ENCODE results near the gene BST2.

The BST2 gene, protein sequence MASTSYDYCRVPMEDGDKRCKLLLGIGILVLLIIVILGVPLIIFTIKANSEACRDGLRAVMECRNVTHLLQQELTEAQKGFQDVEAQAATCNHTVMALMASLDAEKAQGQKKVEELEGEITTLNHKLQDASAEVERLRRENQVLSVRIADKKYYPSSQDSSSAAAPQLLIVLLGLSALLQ

DNA sequence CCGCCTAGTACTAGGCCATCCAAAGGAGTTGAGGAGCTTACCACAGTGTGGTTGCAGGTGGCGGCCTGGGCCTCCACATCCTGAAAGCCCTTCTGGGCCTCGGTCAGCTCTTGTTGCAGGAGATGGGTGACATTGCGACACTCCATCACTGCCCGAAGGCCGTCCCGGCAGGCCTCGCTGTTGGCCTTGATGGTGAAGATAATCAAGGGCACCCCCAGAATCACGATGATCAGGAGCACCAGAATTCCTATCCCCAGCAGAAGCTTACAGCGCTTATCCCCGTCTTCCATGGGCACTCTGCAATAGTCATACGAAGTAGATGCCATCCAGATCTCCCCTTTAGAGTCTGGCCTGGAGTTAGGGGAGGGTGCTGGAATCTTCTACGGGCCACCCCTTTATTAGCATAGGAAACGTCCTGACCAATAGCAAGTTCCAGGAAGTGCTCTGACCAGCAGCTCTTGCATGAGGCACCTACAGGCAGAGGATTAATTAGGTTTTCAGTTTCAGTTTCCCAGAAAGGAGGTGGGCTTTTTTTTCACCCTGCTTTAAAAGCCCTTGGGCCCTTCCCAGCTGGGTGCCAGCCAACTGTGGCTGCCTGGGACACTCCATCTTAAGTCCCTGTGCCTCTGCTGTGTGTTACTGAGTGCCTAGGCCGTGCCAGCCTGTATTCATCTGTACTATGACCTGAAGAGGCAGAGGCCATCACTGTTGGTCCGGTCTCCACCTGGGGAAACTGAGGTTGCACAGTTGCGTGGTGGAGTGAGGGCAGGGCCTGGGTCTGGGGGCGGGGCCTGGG, at the start of gene BST2:
Gene BST2 (minus strand): TSS at position 381 of the 796 bp plus-strand sequence. CDS start 55 bp downstream, at position 326.
- peak; percentile 96 for FAIRE-seq

DNA sequence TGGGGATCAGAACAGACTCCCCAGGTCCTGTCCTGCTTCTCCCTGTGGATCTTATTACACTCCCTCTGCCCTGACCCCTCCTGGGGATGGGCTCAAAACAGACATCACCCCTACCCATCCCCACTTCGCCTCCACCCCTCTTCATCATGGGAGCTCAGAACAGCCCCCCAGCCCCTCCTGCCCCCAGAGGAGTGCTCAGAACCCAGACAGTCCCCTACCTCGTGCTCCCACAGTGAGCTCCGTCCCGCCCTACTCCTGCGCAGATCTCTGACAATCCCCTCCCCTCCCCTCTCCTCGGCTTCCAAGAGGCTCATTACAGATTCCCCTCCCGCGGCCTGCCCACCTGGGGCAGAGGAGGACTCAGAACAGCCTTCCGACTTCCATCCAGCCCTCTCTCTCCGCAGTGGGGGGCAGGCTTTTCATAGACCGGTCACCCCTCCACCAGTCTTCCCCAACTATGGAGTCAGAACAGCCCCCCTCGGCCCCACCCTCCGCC, 49.2 kb upstream of the BST2 start:
- no peak for FAIRE-seq

DNA sequence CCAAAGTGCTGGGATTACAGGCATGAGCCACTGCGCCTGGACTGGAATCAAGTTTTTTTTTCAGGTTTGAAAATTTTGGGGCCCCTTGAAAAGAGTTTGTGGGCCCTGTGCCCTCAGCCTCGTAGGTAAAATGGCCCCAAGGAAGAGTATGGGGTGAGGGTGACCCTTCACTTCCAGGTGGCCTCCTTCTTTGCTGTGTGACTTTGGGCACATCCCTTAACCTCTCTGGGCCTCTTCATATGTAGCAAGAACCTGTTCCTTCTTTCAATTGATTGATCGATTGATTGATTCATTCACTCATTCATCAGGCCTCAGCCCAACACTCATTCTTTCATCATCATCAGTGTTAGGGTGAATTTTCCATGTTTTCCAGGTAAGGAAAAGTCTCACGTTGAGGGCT, 46.4 kb upstream of the BST2 start:
- FAIRE-seq = no peak

DNA sequence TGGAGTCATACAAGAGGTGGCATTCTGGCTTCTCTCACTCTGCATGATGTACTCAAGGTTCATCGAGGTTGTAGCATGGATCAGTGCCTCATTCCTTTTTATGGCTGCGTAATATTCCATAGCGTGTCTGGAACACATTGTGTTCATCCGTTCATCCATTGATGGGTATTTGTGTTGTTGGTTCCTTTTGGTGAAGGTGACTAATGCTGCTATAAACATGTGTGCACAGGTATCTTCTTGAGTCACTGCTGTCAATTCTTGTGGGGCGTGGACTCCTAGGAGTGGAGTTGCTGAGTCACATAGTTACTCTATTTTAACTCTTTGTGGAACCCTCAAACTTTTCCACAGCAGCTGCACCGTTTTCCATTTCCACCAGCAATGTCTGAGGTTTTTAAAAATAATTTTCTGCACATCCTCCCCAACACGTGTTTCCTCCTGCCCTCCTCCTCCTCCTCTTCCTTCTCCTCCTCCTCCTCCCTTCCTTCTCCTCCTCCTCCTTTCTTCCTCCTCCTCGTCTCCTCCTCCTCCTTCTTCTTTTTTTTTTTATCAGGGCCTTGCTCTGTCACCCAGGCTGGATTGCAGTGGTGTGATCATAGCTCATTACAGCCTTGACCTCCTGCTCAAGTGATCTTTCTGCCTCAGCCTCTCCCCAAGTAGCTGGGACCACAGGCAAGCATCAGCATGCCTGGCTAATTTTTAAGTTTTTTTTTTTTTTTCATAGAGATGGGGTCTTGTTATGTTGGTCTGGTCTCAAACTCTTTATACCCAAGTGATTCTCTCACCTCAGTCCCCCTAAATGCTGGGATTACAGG, 45.0 kb upstream of the BST2 start:
- no peak for FAIRE-seq

DNA sequence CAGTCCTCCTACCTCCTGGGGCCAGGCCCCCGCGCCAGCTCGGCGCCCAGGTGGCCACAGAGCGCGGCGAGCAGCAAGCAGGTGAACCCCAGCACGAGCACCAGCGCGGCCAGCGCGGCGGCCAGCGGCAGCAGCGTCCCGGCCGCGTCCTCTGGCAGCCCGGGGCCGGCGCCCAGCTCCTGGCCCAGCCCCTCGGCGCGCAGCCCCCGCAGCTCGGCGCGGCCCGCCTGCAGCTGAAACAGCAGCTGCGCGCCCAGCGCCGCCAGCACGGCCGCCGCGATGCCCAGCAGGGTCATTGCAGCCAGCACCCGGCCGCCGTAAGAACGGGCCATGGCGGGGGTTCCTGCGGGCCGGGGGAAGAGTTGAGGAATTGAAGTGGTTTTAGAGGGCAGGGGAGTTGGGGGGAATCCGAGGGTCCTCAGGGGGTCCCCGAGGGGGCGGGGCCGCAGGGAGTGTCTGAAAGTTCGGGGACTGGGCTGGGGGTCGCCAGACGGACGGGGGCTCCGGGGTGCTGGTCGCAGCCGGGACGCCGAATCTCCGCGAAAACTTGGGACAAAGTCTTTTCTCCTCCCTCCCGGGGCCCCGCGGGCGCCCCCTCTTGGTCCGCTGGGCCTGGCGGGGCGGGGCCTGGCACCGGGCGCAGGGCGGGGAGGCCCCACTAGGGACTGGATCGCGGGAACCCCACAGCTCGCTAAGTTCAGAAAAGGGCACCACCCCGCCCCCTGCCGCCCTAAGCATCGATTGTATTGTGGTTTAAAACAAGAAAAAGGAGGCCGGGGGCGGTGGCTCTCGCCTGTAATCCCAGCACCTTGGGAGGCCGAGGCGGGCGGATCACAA, 42.9 kb upstream of the BST2 start, which contains the start of gene TMEM221:
Gene TMEM221 (minus strand): TSS at position 538 of the 837 bp plus-strand sequence. CDS start 206 bp downstream, at position 332.
- no peak for FAIRE-seq

DNA sequence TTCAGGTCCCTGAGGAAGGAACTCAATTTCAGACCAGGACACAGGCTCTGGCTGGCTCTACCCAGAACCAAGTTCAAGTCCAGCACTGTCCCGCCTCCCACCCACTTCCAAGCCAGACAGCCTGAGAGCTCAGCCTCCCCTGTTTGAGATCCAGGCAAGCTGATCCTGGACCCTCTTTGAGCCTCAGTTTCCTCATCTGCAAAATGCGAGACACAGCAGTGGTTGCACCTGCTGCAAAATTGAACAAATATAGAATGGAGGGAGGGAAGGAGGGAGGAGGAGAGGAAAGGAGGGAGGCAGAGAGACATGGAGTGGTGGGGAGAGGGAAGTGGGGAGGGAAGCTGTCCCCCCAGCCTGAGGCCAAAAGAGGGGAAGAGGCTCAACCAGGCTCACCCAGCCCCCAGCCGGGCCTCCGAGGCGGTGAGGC, 42.3 kb upstream of the BST2 start:
- no peak for FAIRE-seq

DNA sequence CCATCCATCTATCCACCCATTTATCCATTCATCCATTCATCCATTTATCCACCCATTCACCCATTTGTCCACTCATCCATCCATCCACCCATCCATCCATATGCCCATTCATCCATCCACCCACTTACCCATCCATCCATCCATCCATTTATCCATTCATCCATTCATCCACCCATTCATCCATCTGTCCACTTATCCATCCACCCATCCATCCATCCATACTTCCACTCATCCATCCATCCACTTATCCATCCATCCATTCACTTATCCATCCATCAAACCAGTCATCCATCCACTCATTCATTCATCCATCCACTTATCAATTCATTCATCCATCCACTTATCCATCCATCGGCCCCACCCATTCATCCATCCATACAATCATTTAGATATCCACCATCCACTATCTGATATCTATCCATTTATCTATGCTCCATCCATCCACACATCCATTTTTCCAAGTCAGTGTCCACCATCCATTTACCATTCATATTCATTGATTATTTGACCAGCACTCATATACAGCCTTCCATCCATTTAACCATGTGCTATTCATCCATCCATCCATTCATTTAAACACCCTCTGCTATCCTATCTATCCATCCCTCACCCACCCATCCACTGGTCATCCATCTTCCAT, 40.2 kb upstream of the BST2 start:
- FAIRE-seq = no peak

DNA sequence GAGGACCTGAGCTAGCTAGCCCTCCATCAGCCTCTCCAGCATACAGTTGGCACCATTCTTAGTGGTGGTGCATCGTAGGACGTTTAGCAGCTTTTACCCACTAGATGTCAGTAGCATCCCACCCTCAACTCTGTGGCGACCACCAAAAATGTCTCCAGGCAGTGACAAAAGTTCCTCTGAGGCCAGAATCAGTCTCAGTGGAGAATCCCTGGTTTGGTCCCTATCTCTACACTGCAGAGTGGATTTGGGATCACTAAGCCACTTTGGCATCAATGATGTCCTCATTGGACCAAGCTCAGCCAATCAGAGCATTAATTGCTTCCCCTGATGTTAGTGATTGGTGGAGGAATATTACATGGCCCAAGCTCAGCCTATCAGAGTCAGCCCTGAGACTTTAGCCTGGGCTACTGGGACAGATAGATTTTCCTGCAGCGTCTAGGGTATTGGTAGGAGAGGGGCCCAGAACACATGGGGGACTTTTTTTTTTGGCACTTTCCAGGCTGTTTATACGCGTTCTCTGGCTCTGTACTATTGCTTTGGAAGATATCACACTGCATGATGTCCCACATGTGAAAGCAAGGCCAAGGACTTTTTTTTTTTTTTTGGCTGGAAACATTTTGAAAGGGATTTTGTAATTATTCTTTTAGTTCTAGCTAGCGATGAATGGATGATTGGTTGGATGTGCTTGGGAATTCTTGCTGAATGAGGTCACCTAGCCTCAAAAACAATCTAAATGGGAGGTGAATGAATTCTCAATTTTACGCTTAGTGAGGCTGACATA, 36.0 kb upstream of the BST2 start:
- peak; percentile 15 for FAIRE-seq

DNA sequence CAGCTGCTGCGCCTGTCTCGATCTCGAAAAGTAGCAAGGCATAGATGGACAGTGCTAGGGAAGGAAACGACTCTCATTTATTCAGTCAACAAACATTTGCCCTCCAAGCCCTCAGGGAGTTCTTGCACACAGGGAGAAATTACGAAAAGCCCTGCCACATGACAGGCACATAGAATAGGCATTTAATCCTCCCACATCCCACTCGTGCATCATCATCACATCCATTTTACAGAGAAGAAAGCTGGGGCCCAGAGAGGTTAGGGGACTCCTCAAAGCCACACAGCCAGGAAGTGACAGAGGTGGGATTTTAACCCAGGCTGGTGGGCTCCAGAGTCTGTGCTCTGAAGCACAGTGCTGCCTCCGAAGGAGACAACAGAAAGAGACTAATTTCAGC, 31.4 kb upstream of the BST2 start:
- FAIRE-seq = no peak

DNA sequence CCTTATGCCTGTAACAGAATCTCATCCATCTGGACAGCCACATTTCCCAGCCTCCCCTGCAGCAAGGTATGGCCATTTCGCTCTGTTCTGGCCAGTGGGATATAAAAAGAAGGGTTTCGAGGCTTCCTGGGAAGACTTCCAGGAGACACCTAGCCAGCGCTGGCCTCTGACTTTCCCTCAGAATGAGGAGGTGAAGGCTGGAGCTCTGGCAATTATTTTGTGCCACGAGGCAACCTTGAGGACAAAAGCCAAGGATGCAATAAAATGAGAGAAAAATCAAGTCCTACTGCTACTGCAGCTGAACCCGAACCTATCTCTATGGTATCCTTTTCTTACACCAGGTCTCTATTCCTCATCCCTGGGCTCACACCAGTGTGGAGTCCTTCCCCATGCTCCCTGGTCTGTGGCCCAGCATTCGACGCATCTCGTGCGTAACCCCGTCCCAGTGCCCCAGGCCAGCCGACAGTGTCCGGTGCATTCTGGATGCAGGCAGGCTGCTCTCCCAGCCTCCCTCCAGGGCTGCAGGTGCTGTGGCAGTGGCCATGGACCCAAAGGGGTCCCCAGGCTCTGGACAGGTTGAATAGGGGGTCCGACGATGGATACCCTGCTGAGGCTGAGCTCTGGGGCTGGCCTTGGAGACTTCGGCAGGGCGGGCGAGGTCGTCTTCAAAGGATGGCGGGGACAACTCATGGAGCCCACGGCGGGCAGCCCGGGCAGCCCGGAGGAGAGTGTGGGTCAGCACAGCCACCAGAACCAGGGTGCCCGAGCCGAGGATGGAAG, 30.9 kb upstream of the BST2 start:
- FAIRE-seq = no peak

DNA sequence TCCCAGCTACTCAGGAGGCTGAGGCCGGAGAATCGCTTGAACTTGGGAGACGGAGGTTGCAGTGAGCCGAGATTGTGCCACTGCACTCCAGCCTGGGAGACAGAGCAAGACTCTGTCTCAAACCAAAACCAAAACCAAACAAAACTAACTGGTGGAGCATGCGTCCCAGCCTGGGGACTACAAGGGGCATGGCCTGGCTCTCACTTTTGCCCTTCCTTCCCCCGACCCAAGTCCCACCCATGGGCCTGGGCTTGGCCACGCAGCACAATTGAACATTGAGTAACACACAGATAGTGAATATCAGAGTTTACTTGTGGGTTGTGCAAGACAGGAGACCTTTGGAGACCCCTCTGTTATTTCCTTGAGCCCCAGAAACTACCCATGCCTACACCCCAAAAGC, 29.8 kb upstream of the BST2 start:
- no peak for FAIRE-seq

DNA sequence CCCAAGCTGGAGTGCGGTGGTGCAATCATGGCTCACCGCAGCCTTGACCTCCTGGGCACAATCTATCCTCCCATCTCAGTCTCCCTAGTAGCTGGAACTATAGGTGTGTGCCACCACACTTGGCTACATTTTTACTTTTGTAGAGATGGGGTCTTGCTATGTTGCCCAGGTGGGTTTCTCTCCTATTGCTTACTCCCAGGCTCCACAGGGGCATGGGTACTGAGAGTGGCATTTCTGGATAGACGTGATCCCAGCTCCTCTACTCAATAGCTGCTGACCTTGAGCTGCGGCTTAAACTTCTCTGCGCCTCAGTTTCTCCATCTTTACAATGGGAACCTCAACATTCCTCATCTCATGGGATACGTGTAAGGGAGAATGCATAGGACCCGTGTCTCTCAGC, 26.0 kb upstream of the BST2 start:
- FAIRE-seq = no peak

DNA sequence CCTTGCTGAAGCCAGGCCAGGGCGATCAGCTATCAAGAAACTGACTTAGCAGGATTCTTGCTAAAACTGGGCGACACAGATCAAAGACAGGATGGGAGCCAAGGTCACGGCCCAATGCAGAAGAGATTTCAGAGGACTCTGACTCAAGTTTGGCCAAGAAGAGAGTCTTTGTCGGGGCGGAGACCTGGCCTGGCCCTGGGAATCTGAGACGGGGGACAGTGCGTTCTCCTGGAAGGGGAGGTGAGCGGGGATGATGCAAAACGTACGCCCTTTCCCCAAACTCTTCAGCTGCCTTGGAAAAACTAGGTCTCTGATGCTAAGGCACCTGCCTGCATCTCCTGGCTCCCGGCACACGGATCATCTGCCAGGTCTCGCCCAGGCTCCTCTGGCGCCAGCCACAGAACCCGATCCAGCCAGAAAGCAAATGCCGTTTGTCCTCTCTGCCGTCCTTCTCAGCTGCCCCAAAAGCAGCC, 24.2 kb upstream of the BST2 start:
- FAIRE-seq = no peak

DNA sequence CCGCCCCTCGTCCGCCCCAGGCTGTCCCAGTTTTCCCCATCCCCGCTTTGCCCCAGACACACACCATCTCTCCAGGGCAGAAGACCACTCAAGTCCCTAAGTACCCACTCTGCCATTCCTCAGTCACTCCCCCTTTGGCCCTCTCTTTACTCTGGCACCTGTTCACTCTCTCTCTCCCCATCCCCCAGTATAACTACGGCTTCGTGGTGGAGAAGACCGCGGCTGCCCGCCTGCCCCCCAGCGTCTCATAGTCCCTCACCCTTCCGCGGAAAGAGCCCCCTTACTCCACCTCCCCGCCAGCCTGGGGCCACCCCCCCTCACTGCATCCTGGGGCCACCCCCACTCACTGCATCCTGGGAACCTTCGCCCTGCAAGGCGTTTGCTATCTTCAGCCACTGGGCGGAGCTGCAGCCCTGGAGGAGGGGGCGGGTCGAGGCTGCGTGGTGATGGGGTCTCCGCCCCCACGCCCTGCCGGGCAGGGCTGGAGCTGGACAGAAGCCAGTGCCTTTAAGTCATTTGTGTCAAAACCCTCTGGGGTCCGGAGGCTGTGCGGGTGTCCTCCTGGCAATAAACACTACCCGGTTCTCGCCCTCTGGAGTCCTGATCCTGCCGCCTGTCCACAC, 19.4 kb upstream of the BST2 start:
- peak; percentile 11 for FAIRE-seq

DNA sequence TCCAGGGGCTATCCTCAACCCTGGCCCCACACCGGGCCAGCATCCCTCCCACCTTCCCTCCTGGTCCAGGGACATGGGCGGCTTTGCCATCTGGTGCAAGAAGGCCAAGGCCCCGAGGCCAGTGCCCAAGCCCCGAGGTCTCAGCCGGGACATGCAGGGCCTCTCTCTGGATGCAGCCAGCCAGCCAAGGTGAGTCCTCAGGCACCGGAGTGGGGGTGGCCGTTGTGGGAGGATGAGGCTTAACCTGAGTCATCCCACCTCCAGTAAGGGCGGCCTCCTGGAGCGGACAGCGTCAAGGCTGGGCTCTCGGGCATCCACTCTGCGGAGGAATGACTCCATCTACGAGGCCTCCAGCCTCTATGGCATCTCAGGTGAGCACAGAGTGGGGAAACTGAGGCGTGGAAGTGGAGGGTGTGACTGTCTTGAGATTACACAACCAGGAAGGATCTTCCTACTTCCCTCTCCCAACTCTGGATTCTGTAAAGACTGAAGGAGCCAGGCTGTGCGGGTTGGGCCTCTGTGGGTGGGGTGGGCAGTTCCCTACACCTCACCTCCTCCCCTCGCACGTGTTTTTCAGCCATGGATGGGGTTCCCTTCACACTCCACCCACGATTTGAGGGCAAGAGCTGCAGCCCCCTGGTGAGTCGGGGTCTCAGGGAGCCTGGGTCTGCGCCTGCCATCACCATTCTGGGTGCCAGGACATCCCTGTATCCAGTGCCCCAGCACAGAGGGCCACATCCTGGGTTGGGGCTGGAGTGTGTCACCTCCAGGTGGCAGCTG, 18.2 kb upstream of the BST2 start:
- no peak for FAIRE-seq

DNA sequence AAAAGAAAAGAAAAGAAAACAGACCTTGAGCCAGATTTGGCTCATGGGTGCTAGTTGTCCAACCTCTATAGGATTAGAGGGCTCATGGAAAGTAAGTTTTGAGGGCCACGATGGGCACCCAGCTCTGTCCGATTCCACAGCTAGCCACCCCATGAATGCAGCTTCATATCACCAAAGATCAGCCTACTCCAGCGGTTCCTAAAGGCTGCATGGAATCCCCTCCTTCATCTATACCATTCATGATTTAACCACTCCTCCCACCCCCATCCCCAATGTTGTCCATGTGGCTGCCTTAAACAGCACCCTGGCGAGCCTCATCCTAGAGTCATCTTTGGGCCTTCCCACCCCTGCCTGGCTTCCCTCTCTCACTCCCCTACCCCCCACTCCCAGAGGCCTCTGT, 16.5 kb upstream of the BST2 start:
- no peak for FAIRE-seq

DNA sequence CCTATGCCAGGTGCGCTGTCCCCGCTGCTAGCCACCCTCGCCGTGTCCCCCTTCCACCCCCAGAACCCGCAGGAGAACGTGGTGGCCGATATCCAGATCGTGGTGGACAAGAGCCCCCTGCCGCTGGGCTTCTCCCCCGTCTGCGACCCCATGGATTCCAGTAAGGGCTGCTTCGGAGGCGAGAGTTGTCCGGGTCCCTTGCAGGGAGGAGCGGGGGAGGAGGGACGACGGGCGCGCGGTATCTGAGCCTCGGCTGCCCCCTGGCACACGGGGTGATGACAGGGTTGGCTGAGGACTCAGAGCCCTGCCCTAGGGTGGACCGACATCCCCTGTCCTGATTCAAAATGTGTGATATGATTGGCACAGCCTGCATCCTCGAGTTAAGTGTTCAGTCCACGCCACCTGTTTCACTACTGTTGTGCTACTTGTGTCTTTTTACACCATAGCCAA, 15.1 kb upstream of the BST2 start:
- no peak for FAIRE-seq

DNA sequence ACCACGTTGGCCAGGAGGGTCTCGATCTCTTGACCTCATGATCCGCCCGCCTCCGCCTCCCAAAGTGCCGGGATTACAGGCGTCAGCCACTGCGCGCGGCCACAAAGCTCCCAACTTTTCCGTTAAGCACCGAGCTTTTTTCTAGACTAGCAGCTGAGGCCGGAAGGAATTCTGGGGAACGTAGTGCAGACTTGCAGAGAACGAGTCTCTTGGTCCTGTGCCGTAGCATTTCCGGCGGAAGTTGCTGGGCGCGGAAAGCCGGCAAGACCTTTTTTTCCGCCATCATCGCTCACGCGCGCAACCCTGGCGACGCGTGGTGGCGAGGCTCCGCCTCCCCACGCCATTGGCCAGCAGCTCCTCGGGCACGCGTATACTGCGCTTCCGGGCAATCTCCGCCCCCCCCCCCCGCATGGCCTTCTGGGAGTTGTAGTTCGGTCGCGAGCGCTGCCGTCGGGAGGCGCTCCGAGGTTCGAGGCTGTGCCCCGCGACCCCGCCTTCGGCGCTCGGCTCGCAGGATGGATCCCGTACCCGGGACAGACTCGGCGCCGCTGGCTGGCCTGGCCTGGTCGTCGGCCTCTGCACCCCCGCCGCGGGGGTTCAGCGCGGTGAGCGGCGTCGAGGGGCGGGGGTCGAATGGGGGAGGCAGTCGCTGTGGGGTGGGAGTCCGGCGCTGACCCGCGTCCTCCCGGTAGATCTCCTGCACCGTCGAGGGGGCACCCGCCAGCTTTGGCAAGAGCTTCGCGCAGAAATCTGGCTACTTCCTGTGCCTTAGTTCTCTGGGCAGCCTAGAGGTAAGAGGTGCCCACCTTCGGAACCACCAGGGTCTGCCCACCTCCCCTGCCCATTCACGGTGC, 14.4 kb upstream of the BST2 start, which contains the start of gene MVB12A:
Gene MVB12A (plus strand): TSS at position 427 of the 854 bp plus-strand sequence. CDS start 89 bp downstream, at position 516.
- FAIRE-seq = peak; percentile 99
